Neural crest cell (in vitro differentiated cells): ENCODE measurements around the gene BMPR1A. TPM values are rescaled to one million over a fixed set of nuclear protein-coding genes. Genes with fewer than 3 reads are reported as not detected.
"Not testable (repeated sequence)": the region's sequence is repeated elsewhere in the genome, so short reads cannot be mapped to it uniquely, and the experiment has no call there.

ENCODE experiments used
- DNase-seq: peaks from one replicate; pipeline ENCODE4 v3.0.0; 2021; ENCODE audit warnings: low read depth, mixed read lengths, low spot score
- H3K27ac Mint-ChIP-seq: one replicate; pipeline ENCODE4 v1.8.0; 2021; ENCODE audit warnings: mild to moderate bottlenecking, mixed read lengths; ENCODE audit not compliant: unreplicated experiment
- H3K27me3 Mint-ChIP-seq: 2 replicates; pipeline ENCODE4 v1.8.0; 2021; ENCODE audit warnings: low read depth, mild to moderate bottlenecking, mixed read lengths
- H3K36me3 Mint-ChIP-seq: 2 replicates; pipeline ENCODE4 v1.8.0; 2021; ENCODE audit warnings: low read depth, mild to moderate bottlenecking, mixed read lengths
- H3K4me1 Mint-ChIP-seq: 2 replicates; pipeline ENCODE4 v1.8.0; 2021; ENCODE audit warnings: mixed read lengths
- H3K4me3 Mint-ChIP-seq: one replicate; pipeline ENCODE4 v1.8.0; 2021; ENCODE audit warnings: mild to moderate bottlenecking, mixed read lengths
- H3K9me3 Mint-ChIP-seq: 2 replicates; pipeline ENCODE4 v1.8.0; 2021; ENCODE audit warnings: mixed read lengths
- total RNA-seq: library from RNA; stranded (reverse); gene quantifications from 2 replicates; pipeline ENCODE4 v1.2.1, GENCODE V29; 2021
- TF ChIP-seq, protein P1 (sequence below): fragments of 200-600 bp; sonication (generic); conservative IDR thresholded peaks from 2 replicates; pipeline ENCODE4 v1.5.0; 2021; ENCODE audit warnings: antibody characterized with exemption, mild to moderate bottlenecking

The BMPR1A gene
- total RNA-seq, 1 donor from 2014 or later, result 78.6 TPM

DNA sequence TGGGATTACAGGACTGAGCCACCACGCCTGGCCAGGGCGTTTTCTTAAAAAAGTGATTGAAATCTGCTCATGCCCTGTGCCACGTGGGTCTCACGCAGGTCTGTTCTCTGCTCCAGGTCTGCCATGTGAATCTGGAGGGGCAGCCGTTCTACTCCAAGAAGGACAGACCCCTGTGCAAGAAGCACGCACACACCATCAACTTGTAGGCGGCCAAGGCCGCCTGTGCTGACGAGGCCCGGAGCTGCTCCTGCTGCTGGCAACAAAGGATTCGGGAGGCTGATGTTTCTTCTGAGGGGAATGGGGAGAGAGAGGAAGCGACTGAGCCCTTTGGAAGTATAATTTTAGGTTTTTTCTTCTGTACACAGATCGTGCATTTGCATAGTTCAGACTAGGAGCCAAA lies 23.6 kb upstream of the BMPR1A start:
- H3K9me3 Mint-ChIP-seq, result no peaks in the 10 kb centered on the region

DNA sequence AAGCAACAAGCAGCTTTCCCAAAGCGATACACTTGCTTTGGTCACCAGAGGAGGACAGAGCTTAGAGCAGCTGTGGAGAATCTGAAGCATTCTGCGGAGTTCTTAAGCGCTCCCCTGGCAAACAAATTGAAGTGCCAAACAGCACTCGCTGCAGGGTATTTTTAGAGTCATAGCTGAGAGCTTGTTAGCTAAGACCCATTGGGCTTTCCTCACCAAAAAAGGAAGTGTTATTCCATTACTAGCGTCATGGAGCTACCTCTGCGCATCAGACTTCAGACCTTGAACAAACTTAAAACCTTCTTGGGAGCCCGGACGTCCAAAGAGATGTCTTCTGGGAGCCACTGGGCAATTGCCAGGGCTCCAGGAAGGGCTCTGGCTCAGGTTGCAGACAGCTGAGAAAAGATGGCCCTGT lies 23.2 kb upstream of the BMPR1A start:
- Mint-ChIP-seq H3K27ac (no peak overlapping the region), H3K36me3 (no peaks in the 10 kb centered on the region), H3K4me3 (no peak overlapping the region), H3K4me1 (peaks cover 5% of the 10 kb centered on the region), H3K9me3 (no peaks in the 10 kb centered on the region), H3K27me3 (no peaks in the 10 kb centered on the region)
- no peak for DNase-seq
- TF ChIP-seq, protein P1, sequence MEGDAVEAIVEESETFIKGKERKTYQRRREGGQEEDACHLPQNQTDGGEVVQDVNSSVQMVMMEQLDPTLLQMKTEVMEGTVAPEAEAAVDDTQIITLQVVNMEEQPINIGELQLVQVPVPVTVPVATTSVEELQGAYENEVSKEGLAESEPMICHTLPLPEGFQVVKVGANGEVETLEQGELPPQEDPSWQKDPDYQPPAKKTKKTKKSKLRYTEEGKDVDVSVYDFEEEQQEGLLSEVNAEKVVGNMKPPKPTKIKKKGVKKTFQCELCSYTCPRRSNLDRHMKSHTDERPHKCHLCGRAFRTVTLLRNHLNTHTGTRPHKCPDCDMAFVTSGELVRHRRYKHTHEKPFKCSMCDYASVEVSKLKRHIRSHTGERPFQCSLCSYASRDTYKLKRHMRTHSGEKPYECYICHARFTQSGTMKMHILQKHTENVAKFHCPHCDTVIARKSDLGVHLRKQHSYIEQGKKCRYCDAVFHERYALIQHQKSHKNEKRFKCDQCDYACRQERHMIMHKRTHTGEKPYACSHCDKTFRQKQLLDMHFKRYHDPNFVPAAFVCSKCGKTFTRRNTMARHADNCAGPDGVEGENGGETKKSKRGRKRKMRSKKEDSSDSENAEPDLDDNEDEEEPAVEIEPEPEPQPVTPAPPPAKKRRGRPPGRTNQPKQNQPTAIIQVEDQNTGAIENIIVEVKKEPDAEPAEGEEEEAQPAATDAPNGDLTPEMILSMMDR, result no peak

More for the DNA sequence above, 23.6 kb upstream of the BMPR1A start:
- Mint-ChIP-seq H3K36me3 (no peaks in the 10 kb centered on the region), H3K4me1 (peaks cover 8% of the 10 kb centered on the region), H3K27ac (no peak overlapping the region), H3K27me3 (no peaks in the 10 kb centered on the region), H3K4me3 (no peak overlapping the region)
- TF ChIP-seq, protein P1, result no peak
- DNase-seq, result no peak

- H3K9me3 Mint-ChIP-seq, result no peaks in the 10 kb centered on the region
- H3K27me3 Mint-ChIP-seq, result no peaks in the 10 kb centered on the region
- no peak overlapping the region for H3K4me3 Mint-ChIP-seq
- no peaks in the 10 kb centered on the region for H3K36me3 Mint-ChIP-seq
- TF ChIP-seq, protein P1, result no peak
- no peak overlapping the region for H3K27ac Mint-ChIP-seq
- no peak for DNase-seq
- H3K4me1 Mint-ChIP-seq, result peaks cover 5% of the 10 kb centered on the region
These were observed 22.0 kb upstream of the BMPR1A start for GRCh38 chr10:86734207-86734988.

- not testable (repeated sequence) for DNase-seq, H3K4me1 Mint-ChIP-seq, H3K27me3 Mint-ChIP-seq, H3K36me3 Mint-ChIP-seq, H3K4me3 Mint-ChIP-seq, H3K27ac Mint-ChIP-seq, H3K9me3 Mint-ChIP-seq
These were observed 21.1 kb upstream of the BMPR1A start for GRCh38 chr10:86735278-86735677.

DNA sequence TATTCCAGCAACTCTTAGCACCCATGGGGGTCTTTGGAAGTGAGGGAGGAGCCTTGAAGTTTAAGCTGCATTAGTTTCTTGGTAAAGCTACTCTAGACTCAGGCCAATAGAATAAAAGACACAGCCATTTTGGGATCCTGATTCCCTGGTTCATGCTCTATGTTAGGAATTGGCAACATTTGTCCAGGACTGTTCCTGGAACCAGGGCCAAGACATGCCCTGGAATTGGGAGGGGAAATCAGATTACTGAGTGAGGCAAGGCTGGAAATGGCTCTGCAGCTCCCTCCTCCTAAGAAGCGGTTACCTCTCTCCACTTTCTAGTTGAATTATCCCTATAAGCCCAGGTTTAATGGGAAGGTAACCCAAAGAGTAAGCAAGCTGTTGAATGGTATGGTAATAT lies 14.2 kb upstream of the BMPR1A start:
- H3K4me1 Mint-ChIP-seq, result no peaks in the 10 kb centered on the region
- peaks cover 3% of the 10 kb centered on the region for H3K9me3 Mint-ChIP-seq
- no peaks in the 10 kb centered on the region for H3K27me3 Mint-ChIP-seq
- H3K36me3 Mint-ChIP-seq, result no peaks in the 10 kb centered on the region
- H3K27ac Mint-ChIP-seq, result no peak overlapping the region
- DNase-seq, result no peak
- TF ChIP-seq, protein P1, result no peak
- H3K4me3 Mint-ChIP-seq, result no peak overlapping the region

GRCh38 chr10:86744067-86744725 lies 12.2 kb upstream of the BMPR1A start:
- DNase-seq, result no peak
- H3K4me1 Mint-ChIP-seq, result peaks cover 11% of the 10 kb centered on the region
- H3K27me3 Mint-ChIP-seq, result no peaks in the 10 kb centered on the region
- H3K9me3 Mint-ChIP-seq, result peaks cover 3% of the 10 kb centered on the region
- no peak overlapping the region for H3K4me3 Mint-ChIP-seq
- H3K36me3 Mint-ChIP-seq, result no peaks in the 10 kb centered on the region
- peak overlapping the region; percentile 27 for H3K27ac Mint-ChIP-seq
- TF ChIP-seq, protein P1, result no peak
